Measurements from ENCODE around the gene ACSS2. TPM values are rescaled to one million over a fixed set of nuclear protein-coding genes. Genes with fewer than 3 reads are reported as not detected.
A peak's percentile ranks its signal among the peaks of the same experiment; 100 is the strongest.

Gene ACSS2
- total RNA-seq, 1 donor from 2014 or later: 53.2 TPM

- peaks cover 8% of the 10 kb centered on the region for H3K27me3 Mint-ChIP-seq (ENCODE audit: unreplicated experiment)
- H3K27ac Mint-ChIP-seq (ENCODE audit: unreplicated experiment): peak within 1 kb of the TSS; percentile 20
- peak; percentile 79 for DNase-seq (ENCODE audit: low spot score)
- H3K4me1 Mint-ChIP-seq (ENCODE audit: unreplicated experiment): peaks cover 34% of the 10 kb centered on the region
- H3K9me3 Mint-ChIP-seq (ENCODE audit: unreplicated experiment): no peaks in the 10 kb centered on the region
- peak; percentile 68 for TF ChIP-seq CTCF (IDR thresholded peaks at IDR 0.05; ENCODE audit: unreplicated experiment)
- peaks cover 9% of the 10 kb centered on the region for H3K36me3 Mint-ChIP-seq (ENCODE audit: low read depth, unreplicated experiment)
- peak within 1 kb of the TSS; percentile 89 for H3K4me3 Mint-ChIP-seq (ENCODE audit: unreplicated experiment)
Measured at GRCh38 chr20:34872622-34873224, 3.7 kb upstream of the ACSS2 start, which contains the start of gene GGT7. TSS of gene GGT7 (minus strand) at chr20:34872856. CDS start at chr20:34872815, 41 bp downstream.

- H3K9me3 Mint-ChIP-seq (ENCODE audit: unreplicated experiment): no peaks in the 10 kb centered on the region
- peak overlapping the region; percentile 20 for H3K27ac Mint-ChIP-seq (ENCODE audit: unreplicated experiment)
- peaks cover 8% of the 10 kb centered on the region for H3K27me3 Mint-ChIP-seq (ENCODE audit: unreplicated experiment)
- no peak for DNase-seq (ENCODE audit: low spot score)
- peaks cover 9% of the 10 kb centered on the region for H3K36me3 Mint-ChIP-seq (ENCODE audit: low read depth, unreplicated experiment)
- H3K4me1 Mint-ChIP-seq (ENCODE audit: unreplicated experiment): peaks cover 34% of the 10 kb centered on the region
- no peak for TF ChIP-seq CTCF (IDR thresholded peaks at IDR 0.05; ENCODE audit: unreplicated experiment)
- H3K4me3 Mint-ChIP-seq (ENCODE audit: unreplicated experiment): peak overlapping the region; percentile 83
Measured at GRCh38 chr20:34873583-34874093, 2.8 kb upstream of the ACSS2 start.

DNA sequence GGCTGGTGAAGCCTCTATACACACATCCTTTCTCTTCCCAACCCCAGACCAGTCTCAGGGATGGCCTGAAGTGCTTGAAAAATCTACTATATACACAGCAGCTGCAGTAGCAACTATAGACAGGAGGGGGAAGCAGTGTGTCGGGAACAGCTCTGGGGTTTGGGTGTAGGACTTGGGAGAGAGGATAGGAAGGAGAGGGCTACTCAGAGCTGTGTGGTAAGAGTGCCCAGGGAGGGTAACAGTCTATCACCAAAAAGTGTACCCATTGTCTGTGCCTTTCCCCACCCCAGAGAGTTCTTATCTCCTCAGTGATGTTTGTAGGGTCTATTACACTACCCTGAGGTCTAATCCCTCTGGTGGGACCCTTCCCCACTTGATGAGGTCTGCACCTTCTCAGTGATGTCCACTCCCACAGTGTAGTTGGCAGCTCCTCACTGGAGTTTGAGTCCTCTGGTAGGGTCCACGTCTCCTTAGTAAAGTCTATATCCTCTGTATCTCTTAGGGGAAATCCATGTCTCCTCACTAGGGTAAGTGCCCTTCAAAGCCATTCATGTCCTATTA is 2.2 kb upstream of the ACSS2 start:
- Mint-ChIP-seq H3K36me3 (ENCODE audit: low read depth, unreplicated experiment) (peaks cover 9% of the 10 kb centered on the region), H3K27ac (ENCODE audit: unreplicated experiment) (peak overlapping the region; percentile 20), H3K4me1 (ENCODE audit: unreplicated experiment) (peaks cover 35% of the 10 kb centered on the region), H3K9me3 (ENCODE audit: unreplicated experiment) (no peaks in the 10 kb centered on the region), H3K4me3 (ENCODE audit: unreplicated experiment) (no peak overlapping the region), H3K27me3 (ENCODE audit: unreplicated experiment) (peaks cover 9% of the 10 kb centered on the region)
- TF ChIP-seq CTCF (IDR thresholded peaks at IDR 0.05; ENCODE audit: unreplicated experiment): peak; percentile 63
- peak; percentile 77 for DNase-seq (ENCODE audit: low spot score)

DNA sequence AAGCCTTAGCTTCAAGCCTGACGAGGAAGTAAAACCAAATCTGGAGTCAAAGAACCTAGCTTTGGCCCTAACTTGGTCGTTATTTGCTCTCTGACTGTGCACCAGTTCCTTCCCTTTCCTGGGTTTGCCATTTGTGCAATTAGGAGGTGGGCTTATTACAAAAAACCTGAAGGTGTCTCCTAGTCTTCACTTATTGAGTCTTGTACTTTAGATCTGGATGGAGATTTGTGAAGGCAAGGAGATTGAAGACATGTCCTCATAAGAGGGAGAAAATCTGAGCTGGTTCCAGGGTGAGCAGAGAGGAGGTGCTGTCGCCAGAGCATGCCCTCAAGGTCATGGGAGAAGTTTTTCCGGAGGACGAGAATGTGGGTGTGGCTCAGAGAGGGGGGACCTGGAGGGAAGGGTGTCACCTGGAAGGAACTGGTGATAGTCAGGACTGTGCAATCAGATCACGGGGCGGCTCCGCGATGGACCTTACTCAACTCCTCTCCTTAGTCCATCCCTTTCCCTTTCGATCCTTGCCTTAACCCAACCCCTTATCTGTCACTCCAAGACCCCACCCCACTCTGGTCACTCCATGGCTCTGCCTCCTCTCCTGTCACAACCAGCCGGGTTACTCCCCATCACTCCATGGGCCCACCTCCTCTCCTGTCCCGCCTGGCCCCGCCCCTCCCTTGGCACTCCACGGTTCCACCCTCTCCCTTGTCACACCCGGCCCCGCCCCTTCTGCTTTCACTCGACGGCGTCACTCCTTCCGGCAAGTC is 588 bp upstream of the ACSS2 start:
- peaks cover 37% of the 10 kb centered on the region for H3K4me1 Mint-ChIP-seq (ENCODE audit: unreplicated experiment)

More for the DNA sequence above, 588 bp upstream of the ACSS2 start:
- DNase-seq (ENCODE audit: low spot score): no peak
- peaks cover 10% of the 10 kb centered on the region for H3K27me3 Mint-ChIP-seq (ENCODE audit: unreplicated experiment)
- TF ChIP-seq CTCF (IDR thresholded peaks at IDR 0.05; ENCODE audit: unreplicated experiment): no peak
- peak overlapping the region; percentile 17 for H3K27ac Mint-ChIP-seq (ENCODE audit: unreplicated experiment)
- H3K36me3 Mint-ChIP-seq (ENCODE audit: low read depth, unreplicated experiment): peaks cover 4% of the 10 kb centered on the region
- peak overlapping the region; percentile 79 for H3K4me3 Mint-ChIP-seq (ENCODE audit: unreplicated experiment)
- H3K9me3 Mint-ChIP-seq (ENCODE audit: unreplicated experiment): no peaks in the 10 kb centered on the region
